ENCODE results near the gene NAGS.

Gene NAGS

DNA sequence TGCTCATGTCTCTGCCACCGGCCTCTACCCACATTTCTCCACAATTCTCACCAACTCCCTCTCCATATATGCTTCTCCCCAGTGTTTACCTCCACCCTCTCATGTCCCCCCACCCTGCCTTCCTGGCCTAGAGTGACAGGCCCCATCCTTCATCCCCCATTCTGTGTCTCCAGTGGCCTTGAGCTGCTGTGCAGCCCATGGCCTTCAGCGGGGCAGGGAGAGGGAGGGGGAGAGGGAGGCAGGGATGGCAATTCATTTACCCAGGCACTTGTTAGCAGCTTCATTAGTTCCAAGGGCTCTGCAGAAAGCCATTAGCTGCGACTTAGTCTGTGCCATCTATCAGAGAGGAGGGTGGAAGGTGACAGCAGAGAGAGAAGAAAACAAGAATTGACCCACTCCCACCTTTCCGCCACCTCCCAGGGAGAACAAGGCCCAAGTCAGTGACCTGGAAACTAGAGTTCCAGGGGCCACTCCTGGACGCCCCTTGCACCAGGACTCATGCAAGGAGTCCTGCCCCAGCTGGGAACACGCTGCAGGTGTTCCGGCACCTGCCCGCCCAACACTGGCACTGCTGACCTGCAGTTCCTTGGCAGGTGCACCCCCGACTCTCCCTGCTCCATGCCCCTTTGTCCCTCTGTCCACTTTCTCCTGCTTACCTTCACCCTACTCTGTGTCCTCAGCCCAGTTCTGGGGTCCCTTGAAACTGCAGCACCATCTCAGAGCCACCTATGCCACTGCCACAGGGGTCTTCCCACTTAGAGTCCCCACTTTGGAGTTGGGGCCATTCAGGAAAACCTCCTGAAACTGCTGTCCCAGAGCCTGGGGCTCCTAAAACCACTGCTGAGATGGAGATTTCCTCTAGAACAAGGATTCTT is 27.2 kb upstream of the NAGS start:
- H3K4me1 ChIP-seq (ENCODE audit: low read length), result no peaks in the 10 kb centered on the region
- no peak overlapping the region for H2AFZ ChIP-seq (ENCODE audit: low read depth, low read length)
- no peaks in the 10 kb centered on the region for H3K27me3 ChIP-seq (ENCODE audit: low read depth, low read length)
- no peaks in the 10 kb centered on the region for H4K20me1 ChIP-seq (ENCODE audit: insufficient read depth, low read length)
- no peaks in the 10 kb centered on the region for H3K36me3 ChIP-seq (replicated peaks; ENCODE audit: low read depth, low read length)
- H3K27ac ChIP-seq (ENCODE audit: low read length), result no peak overlapping the region
- no peak overlapping the region for H3K4me2 ChIP-seq (ENCODE audit: low read length)
- TF ChIP-seq, protein P1, sequence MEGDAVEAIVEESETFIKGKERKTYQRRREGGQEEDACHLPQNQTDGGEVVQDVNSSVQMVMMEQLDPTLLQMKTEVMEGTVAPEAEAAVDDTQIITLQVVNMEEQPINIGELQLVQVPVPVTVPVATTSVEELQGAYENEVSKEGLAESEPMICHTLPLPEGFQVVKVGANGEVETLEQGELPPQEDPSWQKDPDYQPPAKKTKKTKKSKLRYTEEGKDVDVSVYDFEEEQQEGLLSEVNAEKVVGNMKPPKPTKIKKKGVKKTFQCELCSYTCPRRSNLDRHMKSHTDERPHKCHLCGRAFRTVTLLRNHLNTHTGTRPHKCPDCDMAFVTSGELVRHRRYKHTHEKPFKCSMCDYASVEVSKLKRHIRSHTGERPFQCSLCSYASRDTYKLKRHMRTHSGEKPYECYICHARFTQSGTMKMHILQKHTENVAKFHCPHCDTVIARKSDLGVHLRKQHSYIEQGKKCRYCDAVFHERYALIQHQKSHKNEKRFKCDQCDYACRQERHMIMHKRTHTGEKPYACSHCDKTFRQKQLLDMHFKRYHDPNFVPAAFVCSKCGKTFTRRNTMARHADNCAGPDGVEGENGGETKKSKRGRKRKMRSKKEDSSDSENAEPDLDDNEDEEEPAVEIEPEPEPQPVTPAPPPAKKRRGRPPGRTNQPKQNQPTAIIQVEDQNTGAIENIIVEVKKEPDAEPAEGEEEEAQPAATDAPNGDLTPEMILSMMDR (IDR thresholded peaks at IDR 0.05; ENCODE audit: low read depth, low read length), result no peak
- no peak for TF ChIP-seq EZH2phosphoT487 (IDR thresholded peaks at IDR 0.05; ENCODE audit: low read depth)
- no peak overlapping the region for H3K4me3 ChIP-seq (ENCODE audit: low read length)
- no peaks in the 10 kb centered on the region for H3K79me2 ChIP-seq (ENCODE audit: low read length)
- H3K9ac ChIP-seq (ENCODE audit: low read length), result no peak overlapping the region
- no peaks in the 10 kb centered on the region for H3K9me3 ChIP-seq (ENCODE audit: insufficient read depth, low read length)

DNA sequence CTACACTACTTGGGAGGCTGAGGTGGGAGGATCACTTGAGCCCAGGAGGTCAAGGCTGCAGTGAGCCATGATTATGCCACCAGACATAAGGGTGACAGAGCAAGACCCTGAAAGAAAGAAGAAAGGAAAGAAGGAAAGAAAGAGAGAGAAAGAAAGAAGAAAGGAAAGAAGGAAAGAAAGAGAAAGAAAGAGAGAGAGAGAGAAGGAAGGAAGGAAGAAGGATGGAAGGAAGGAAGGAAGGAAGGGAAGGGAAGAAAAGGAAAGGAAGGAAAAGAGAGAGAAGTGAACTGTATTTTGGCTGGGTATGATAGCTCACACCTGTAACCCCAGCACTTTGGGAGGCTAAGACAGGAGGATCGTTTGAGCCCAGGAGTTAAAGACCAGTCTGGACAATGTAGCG is 26.3 kb upstream of the NAGS start:
- TF ChIP-seq, protein P1 (IDR thresholded peaks at IDR 0.05; ENCODE audit: low read depth, low read length), result no peak
- no peak for TF ChIP-seq EZH2phosphoT487 (IDR thresholded peaks at IDR 0.05; ENCODE audit: low read depth)
- Histone ChIP-seq H4K20me1 (ENCODE audit: insufficient read depth, low read length) (no peaks in the 10 kb centered on the region), H3K27me3 (ENCODE audit: low read depth, low read length) (no peaks in the 10 kb centered on the region), H3K27ac (ENCODE audit: low read length) (no peak overlapping the region), H3K4me1 (ENCODE audit: low read length) (no peaks in the 10 kb centered on the region), H3K79me2 (ENCODE audit: low read length) (no peaks in the 10 kb centered on the region), H3K4me3 (ENCODE audit: low read length) (no peak overlapping the region), H2AFZ (ENCODE audit: low read depth, low read length) (no peak overlapping the region), H3K9ac (ENCODE audit: low read length) (no peak overlapping the region), H3K9me3 (ENCODE audit: insufficient read depth, low read length) (no peaks in the 10 kb centered on the region), H3K4me2 (ENCODE audit: low read length) (no peak overlapping the region), H3K36me3 (replicated peaks; ENCODE audit: low read depth, low read length) (no peaks in the 10 kb centered on the region)

DNA sequence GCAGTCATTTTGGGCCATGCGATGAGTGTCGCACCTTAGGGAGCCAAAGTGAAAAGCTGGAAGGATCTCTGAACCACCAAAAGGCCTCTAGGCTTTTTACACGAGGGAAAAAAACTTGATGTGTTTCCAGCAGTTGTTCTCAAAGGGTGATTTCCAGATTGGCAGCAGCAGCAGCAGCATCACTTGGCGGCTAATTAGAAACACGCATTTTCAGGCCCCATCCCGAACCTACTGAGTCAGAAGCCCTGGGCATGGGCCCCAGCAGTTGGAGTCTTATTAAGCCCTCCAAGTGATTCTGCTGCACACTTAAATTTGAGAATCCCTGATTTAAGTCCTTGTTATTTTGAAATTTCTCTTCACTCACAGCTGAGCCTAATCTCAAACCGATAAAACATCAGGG is 25.4 kb upstream of the NAGS start:
- Histone ChIP-seq H3K9me3 (ENCODE audit: insufficient read depth, low read length) (no peaks in the 10 kb centered on the region), H3K27ac (ENCODE audit: low read length) (no peak overlapping the region), H3K4me3 (ENCODE audit: low read length) (no peak overlapping the region), H3K4me1 (ENCODE audit: low read length) (no peaks in the 10 kb centered on the region), H3K36me3 (replicated peaks; ENCODE audit: low read depth, low read length) (no peaks in the 10 kb centered on the region), H3K27me3 (ENCODE audit: low read depth, low read length) (no peaks in the 10 kb centered on the region), H4K20me1 (ENCODE audit: insufficient read depth, low read length) (no peaks in the 10 kb centered on the region), H2AFZ (ENCODE audit: low read depth, low read length) (no peak overlapping the region), H3K4me2 (ENCODE audit: low read length) (no peak overlapping the region), H3K79me2 (ENCODE audit: low read length) (no peaks in the 10 kb centered on the region), H3K9ac (ENCODE audit: low read length) (no peak overlapping the region)
- TF ChIP-seq EZH2phosphoT487 (IDR thresholded peaks at IDR 0.05; ENCODE audit: low read depth), result no peak
- TF ChIP-seq, protein P1 (IDR thresholded peaks at IDR 0.05; ENCODE audit: low read depth, low read length), result no peak

DNA sequence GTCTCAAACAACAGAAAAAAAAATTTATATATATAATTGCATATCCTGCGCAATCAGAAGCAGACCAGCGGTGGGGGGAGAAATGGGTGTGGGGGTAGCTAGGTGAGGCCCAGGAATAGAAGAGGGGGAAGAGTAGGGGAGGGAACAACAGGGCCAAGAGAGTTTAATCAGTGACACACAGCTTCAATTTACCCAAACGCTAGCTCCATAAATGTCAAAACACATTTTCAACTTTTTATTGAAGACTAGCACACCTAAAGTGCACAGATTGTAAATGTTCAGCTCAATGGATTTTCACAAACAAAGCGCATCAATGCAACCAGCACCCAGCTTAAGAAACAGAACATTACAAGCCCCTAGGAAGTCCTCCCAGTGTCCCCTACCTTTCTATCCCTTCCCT is 24.8 kb upstream of the NAGS start:
- Histone ChIP-seq H4K20me1 (ENCODE audit: insufficient read depth, low read length) (no peaks in the 10 kb centered on the region), H3K79me2 (ENCODE audit: low read length) (no peaks in the 10 kb centered on the region), H3K9me3 (ENCODE audit: insufficient read depth, low read length) (no peaks in the 10 kb centered on the region), H3K4me2 (ENCODE audit: low read length) (no peak overlapping the region), H2AFZ (ENCODE audit: low read depth, low read length) (no peak overlapping the region), H3K27ac (ENCODE audit: low read length) (no peak overlapping the region), H3K4me1 (ENCODE audit: low read length) (no peaks in the 10 kb centered on the region), H3K4me3 (ENCODE audit: low read length) (no peak overlapping the region), H3K36me3 (replicated peaks; ENCODE audit: low read depth, low read length) (no peaks in the 10 kb centered on the region), H3K9ac (ENCODE audit: low read length) (no peak overlapping the region), H3K27me3 (ENCODE audit: low read depth, low read length) (no peaks in the 10 kb centered on the region)
- TF ChIP-seq, protein P1 (IDR thresholded peaks at IDR 0.05; ENCODE audit: low read depth, low read length), result no peak
- no peak for TF ChIP-seq EZH2phosphoT487 (IDR thresholded peaks at IDR 0.05; ENCODE audit: low read depth)

Measured in OCI-LY3 (cell line).